ENCODE results near the gene BMP7.

GRCh38 chr20:57134804-57135203 is 131.6 kb downstream of the BMP7 start:
- TF ChIP-seq CTCF (IDR thresholded peaks at IDR 0.05) (no peak), EP300 (IDR thresholded peaks at IDR 0.05) (no peak)
